ENCODE measurements around the gene WDFY3.

DNA sequence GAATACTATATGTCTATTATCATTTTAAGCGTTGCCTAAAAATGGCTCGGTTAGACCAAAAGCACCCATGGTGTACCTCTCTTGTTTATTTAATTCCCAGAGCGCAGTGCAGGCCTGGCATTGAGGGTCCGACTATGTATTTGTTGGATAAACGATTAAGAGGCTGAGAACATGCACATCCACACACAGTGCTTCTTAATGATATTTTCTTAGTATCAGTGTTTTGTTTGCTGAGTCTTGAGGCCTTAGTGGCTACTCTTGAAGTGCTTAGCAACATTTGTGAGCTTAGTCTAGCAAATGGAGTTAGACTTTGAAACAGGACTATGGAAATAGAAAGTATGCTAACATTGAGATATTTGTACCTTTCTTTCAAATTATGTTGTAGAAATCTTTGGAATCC lies 339.8 kb downstream of the WDFY3 start:
- TF ChIP-seq, protein P1, sequence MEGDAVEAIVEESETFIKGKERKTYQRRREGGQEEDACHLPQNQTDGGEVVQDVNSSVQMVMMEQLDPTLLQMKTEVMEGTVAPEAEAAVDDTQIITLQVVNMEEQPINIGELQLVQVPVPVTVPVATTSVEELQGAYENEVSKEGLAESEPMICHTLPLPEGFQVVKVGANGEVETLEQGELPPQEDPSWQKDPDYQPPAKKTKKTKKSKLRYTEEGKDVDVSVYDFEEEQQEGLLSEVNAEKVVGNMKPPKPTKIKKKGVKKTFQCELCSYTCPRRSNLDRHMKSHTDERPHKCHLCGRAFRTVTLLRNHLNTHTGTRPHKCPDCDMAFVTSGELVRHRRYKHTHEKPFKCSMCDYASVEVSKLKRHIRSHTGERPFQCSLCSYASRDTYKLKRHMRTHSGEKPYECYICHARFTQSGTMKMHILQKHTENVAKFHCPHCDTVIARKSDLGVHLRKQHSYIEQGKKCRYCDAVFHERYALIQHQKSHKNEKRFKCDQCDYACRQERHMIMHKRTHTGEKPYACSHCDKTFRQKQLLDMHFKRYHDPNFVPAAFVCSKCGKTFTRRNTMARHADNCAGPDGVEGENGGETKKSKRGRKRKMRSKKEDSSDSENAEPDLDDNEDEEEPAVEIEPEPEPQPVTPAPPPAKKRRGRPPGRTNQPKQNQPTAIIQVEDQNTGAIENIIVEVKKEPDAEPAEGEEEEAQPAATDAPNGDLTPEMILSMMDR (IDR thresholded peaks at IDR 0.05): no peak
- TF ChIP-seq POLR2A (IDR thresholded peaks at IDR 0.05) (no peak), POLR2AphosphoS5 (IDR thresholded peaks at IDR 0.05) (no peak)
